Measurements from ENCODE around the gene MIPEP.

The MIPEP gene

GRCh38 chr13:23707674-23708073 is 181.5 kb downstream of the MIPEP start:
- TF ChIP-seq CTCF (IDR thresholded peaks at IDR 0.05; ENCODE audit: low read length) (peak; percentile 11; the same call in 1 of the 2 replicates), EZH2 (IDR thresholded peaks at IDR 0.05; ENCODE audit: borderline replicate concordance, low read length) (no peak)
- Histone ChIP-seq H3K36me3 (ENCODE audit: insufficient read depth, low read length) (no peaks in the 10 kb centered on the region), H4K20me1 (ENCODE audit: insufficient read depth, low read length) (no peaks in the 10 kb centered on the region)

GRCh38 chr13:23705583-23705982 is 183.6 kb downstream of the MIPEP start:
- Histone ChIP-seq H3K79me2 (ENCODE audit: insufficient read depth, low read length) (no peaks in the 10 kb centered on the region), H3K9ac (ENCODE audit: low read length) (no peak overlapping the region), H3K36me3 (ENCODE audit: insufficient read depth, low read length) (no peaks in the 10 kb centered on the region), H3F3A (ENCODE audit: insufficient read depth, low read length) (no peaks in the 10 kb centered on the region), H3K4me3 (ENCODE audit: low read depth, low read length, poor library complexity, severe bottlenecking) (no peak overlapping the region), H3K27ac (ENCODE audit: low read depth, low read length, poor library complexity, severe bottlenecking) (no peak overlapping the region), H2AFZ (ENCODE audit: low read length) (no peak overlapping the region), H3K4me2 (ENCODE audit: low read length) (no peak overlapping the region), H4K20me1 (ENCODE audit: insufficient read depth, low read length) (no peaks in the 10 kb centered on the region), H3K9me3 (ENCODE audit: low read length) (no peaks in the 10 kb centered on the region), H3K9me2 (ENCODE audit: low read depth, low read length) (no peaks in the 10 kb centered on the region), H3K4me1 (ENCODE audit: insufficient read depth, low read length, severe bottlenecking) (no peaks in the 10 kb centered on the region), H3K27me3 (ENCODE audit: insufficient read depth, low read length) (no peaks in the 10 kb centered on the region)
- TF ChIP-seq CTCF (IDR thresholded peaks at IDR 0.05; ENCODE audit: low read length): no peak
- no peak for TF ChIP-seq EZH2 (IDR thresholded peaks at IDR 0.05; ENCODE audit: borderline replicate concordance, low read length)

More at GRCh38 chr13:23707674-23708073, 181.5 kb downstream of the MIPEP start:
- no peaks in the 10 kb centered on the region for H3K9me2 ChIP-seq (ENCODE audit: low read depth, low read length)
- H3K9ac ChIP-seq (ENCODE audit: low read length): no peak overlapping the region
- H3K4me3 ChIP-seq (ENCODE audit: low read depth, low read length, poor library complexity, severe bottlenecking): no peak overlapping the region
- H3K27me3 ChIP-seq (ENCODE audit: insufficient read depth, low read length): no peaks in the 10 kb centered on the region
- no peak overlapping the region for H2AFZ ChIP-seq (ENCODE audit: low read length)
- no peaks in the 10 kb centered on the region for H3K4me1 ChIP-seq (ENCODE audit: insufficient read depth, low read length, severe bottlenecking)
- H3F3A ChIP-seq (ENCODE audit: insufficient read depth, low read length): no peaks in the 10 kb centered on the region
- H3K9me3 ChIP-seq (ENCODE audit: low read length): no peaks in the 10 kb centered on the region
- no peak overlapping the region for H3K27ac ChIP-seq (ENCODE audit: low read depth, low read length, poor library complexity, severe bottlenecking)
- no peaks in the 10 kb centered on the region for H3K79me2 ChIP-seq (ENCODE audit: insufficient read depth, low read length)
- H3K4me2 ChIP-seq (ENCODE audit: low read length): no peak overlapping the region

- H3K27ac ChIP-seq (ENCODE audit: low read depth, low read length, poor library complexity, severe bottlenecking): no peak overlapping the region
- no peaks in the 10 kb centered on the region for H3K4me1 ChIP-seq (ENCODE audit: insufficient read depth, low read length, severe bottlenecking)
- no peak overlapping the region for H3K4me2 ChIP-seq (ENCODE audit: low read length)
- H3K4me3 ChIP-seq (ENCODE audit: low read depth, low read length, poor library complexity, severe bottlenecking): no peak overlapping the region
- H3K36me3 ChIP-seq (ENCODE audit: insufficient read depth, low read length): no peaks in the 10 kb centered on the region
- no peaks in the 10 kb centered on the region for H3K79me2 ChIP-seq (ENCODE audit: insufficient read depth, low read length)
- H4K20me1 ChIP-seq (ENCODE audit: insufficient read depth, low read length): no peaks in the 10 kb centered on the region
- no peaks in the 10 kb centered on the region for H3K9me2 ChIP-seq (ENCODE audit: low read depth, low read length)
- no peaks in the 10 kb centered on the region for H3K9me3 ChIP-seq (ENCODE audit: low read length)
- no peaks in the 10 kb centered on the region for H3K27me3 ChIP-seq (ENCODE audit: insufficient read depth, low read length)
- TF ChIP-seq EZH2 (IDR thresholded peaks at IDR 0.05; ENCODE audit: borderline replicate concordance, low read length) (no peak), CTCF (IDR thresholded peaks at IDR 0.05; ENCODE audit: low read length) (no peak)
- no peaks in the 10 kb centered on the region for H3F3A ChIP-seq (ENCODE audit: insufficient read depth, low read length)
- H2AFZ ChIP-seq (ENCODE audit: low read length): no peak overlapping the region
- H3K9ac ChIP-seq (ENCODE audit: low read length): no peak overlapping the region
Observed at GRCh38 chr13:23703246-23703860, 185.8 kb downstream of the MIPEP start.

All from OCI-LY1 (cell line).